ENCODE measurements around the gene TOP3B.

The TOP3B gene

DNA sequence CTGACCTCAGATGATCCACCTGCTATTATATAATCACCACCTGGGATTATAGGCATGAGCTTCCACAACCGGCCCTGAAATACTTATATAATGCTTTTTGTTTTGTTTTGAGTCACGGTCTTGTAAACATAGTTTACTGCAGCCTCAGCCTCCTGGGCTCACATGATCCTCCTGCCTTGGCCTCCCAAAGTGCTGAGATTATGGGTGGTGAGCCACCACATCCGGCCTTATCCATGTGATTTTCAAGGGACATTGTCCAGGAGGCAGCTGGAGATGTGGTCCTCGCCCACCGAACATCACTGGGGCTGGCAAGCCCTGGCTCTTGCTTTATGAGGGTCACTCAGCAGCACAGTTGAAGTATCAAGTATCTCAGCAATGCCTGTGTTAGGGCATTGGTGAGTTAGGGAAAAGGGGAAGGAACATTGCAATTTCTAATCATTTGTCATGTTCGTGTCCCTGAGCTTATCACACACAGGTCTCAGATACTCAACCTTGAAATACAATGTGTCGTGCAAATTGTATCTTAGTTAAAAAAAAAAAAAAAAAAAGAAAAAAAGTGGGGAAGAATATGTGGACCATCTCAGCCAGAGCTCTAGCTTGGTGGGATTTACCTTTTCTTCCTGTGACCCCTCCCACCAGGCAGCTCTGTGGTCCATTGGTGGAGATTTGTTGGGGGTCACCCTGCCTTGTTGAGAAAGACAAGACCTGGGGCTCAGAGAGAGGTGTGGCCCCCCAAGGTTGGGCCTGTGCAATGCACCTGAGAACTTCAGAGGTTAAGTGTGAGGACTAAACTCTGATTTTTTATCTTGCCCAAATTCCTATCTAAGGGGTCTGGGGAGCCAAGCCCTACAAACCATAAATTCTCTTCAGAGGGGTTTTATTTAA is 74.7 kb downstream of the TOP3B start:
- TF ChIP-seq, protein P1, sequence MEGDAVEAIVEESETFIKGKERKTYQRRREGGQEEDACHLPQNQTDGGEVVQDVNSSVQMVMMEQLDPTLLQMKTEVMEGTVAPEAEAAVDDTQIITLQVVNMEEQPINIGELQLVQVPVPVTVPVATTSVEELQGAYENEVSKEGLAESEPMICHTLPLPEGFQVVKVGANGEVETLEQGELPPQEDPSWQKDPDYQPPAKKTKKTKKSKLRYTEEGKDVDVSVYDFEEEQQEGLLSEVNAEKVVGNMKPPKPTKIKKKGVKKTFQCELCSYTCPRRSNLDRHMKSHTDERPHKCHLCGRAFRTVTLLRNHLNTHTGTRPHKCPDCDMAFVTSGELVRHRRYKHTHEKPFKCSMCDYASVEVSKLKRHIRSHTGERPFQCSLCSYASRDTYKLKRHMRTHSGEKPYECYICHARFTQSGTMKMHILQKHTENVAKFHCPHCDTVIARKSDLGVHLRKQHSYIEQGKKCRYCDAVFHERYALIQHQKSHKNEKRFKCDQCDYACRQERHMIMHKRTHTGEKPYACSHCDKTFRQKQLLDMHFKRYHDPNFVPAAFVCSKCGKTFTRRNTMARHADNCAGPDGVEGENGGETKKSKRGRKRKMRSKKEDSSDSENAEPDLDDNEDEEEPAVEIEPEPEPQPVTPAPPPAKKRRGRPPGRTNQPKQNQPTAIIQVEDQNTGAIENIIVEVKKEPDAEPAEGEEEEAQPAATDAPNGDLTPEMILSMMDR (conservative IDR thresholded peaks at IDR 0.05; ENCODE audit: low read depth, low read length) = no peak
- H3K4me3 ChIP-seq (ENCODE audit: low read length) = no peak overlapping the region
- no peak for DNase-seq (ENCODE audit: low read depth)

All from retinal pigment epithelial cell (primary cell).